Psoas muscle (tissue), 8 donors: Measurements from ENCODE around the gene THAP2. TPM values are rescaled to one million over a fixed set of nuclear protein-coding genes. Genes with fewer than 3 reads are reported as not detected.

Experiments used
- ATAC-seq, 4 donors: fragments of 200-7000 bp; cut with Tn5 transposase; one replicate each; pipeline ENCODE4 v1.9.1; 2020; ENCODE audit warnings: moderate library complexity in 3 of 4, mild to moderate bottlenecking in 2 of 4
- DNase-seq, 2 donors: peaks; one replicate each; pipeline ENCODE4 v3.0.0-alpha.2; 2020
- H3K27ac ChIP-seq: fragments of 200-600 bp; one replicate; pipeline ENCODE4 v1.8.0; 2022
- H3K27me3 ChIP-seq, 3 donors: fragments of 200-600 bp in 1 of 3; one replicate each; pipeline versions ENCODE4 v1.6.1 to v1.8.0; 2013 to 2022; ENCODE audit warnings: low read length in 2 of 3, mild to moderate bottlenecking in 2 of 3, moderate library complexity in 1 of 3; ENCODE audit not compliant: insufficient read depth in 3 of 3
- H3K36me3 ChIP-seq, 2 donors: fragments of 200-600 bp in 1 of 2; one replicate each; pipeline versions ENCODE4 v1.6.1 to v1.8.0; 2013 to 2022; ENCODE audit warnings: low read depth in 1 of 2, mild to moderate bottlenecking in 1 of 2, moderate library complexity in 1 of 2; ENCODE audit not compliant: insufficient read depth in 1 of 2
- H3K4me1 ChIP-seq: fragments of 200-600 bp; one replicate; pipeline ENCODE4 v1.8.0; 2022
- H3K4me3 ChIP-seq: fragments of 200-600 bp; one replicate; pipeline ENCODE4 v1.8.0; 2022; ENCODE audit warnings: mild to moderate bottlenecking
- H3K9me3 ChIP-seq: fragments of 200-600 bp; one replicate; pipeline ENCODE4 v1.8.0; 2022
- CTCF ChIP-seq: fragments of 200-600 bp; IDR thresholded peaks from one replicate; pipeline ENCODE4 v1.8.0; 2022; ENCODE audit warnings: antibody characterized with exemption
- WGBS, 3 donors: extraction: QIAGEN DNeasy Blood & Tissue Kit; methylation state at CpG; one replicate each; pipeline versions ENCODE4 v1.1.6 to v1.1.7; 2013; 5-methylcytosine and 5-hydroxymethylcytosine counted together
- intact Hi-C, 2 donors: fragments of 100-400 bp; cut with DNase I; formaldehyde crosslinking; loops; one replicate each; pipeline versions ENCODE4 v1.11.0 to v1.14.2; 2022
- polyA plus RNA-seq, 3 donors: library from polyadenylated mRNA; stranded (reverse); fragments of 200-250 nt; gene quantifications; one replicate each; pipeline ENCODE4 v1.2.3, GENCODE V29; 2013
- total RNA-seq, 4 donors: library from RNA; stranded (reverse); fragmentation: NEBNext Ultra II Directional in 2 of 4; extraction: Animal tissue kit (Norgen Biotek cat#: 25700) in 2 of 4; gene quantifications; one replicate each; pipeline versions ENCODE4 v1.2.1 to v1.2.4, GENCODE V29; 2021 to 2023
- donor health status: healthy with polysubstance abuse.
- donor health status: DM: no; HTN: no; CAD: no; lungs with moderate emphysema.
- donor health status: Bipolar disorder and iron deficiency.
- donor health status: healthy.
- donor health status: DM: yes; HTN: yes; CAD: no.
- donor health status: DM: no; HTN: no; CAD: no.
- donor health status: DM: no; HTN: no; CAD: no.
- donor health status: DM: yes; HTN: yes; CAD: no.

Gene THAP2
- total and polyA plus RNA-seq, 7 donors, result 3.3 to 9.8 (median 5.2) TPM

- H3K4me3 ChIP-seq, result no peak overlapping the region
- 95 to 100% (median 97%) methylated on average over 1 of the region's 1 CpG for WGBS, 3 donors
- intact Hi-C loops, result no loop called here
- no peaks in the 10 kb centered on the region for H3K27me3 ChIP-seq
- H3K4me1 ChIP-seq, result no peaks in the 10 kb centered on the region
- no peak overlapping the region for H3K27ac ChIP-seq
- DNase-seq, result no peak
- peaks cover 3 to 27% of the 10 kb centered on the region in 2 donors for H3K36me3 ChIP-seq
- no peak for ATAC-seq
- H3K9me3 ChIP-seq, result peaks cover 18% of the 10 kb centered on the region
- no peak for TF ChIP-seq CTCF
Observed at GRCh38 chr12:71708658-71709057, 44.6 kb downstream of the THAP2 start.

- no peak for TF ChIP-seq CTCF
- no peaks in the 10 kb centered on the region for H3K4me1 ChIP-seq
- no peaks in the 10 kb centered on the region for H3K27me3 ChIP-seq
- DNase-seq (no peak), ATAC-seq (no peak)
- no peak overlapping the region for H3K27ac ChIP-seq
- H3K9me3 ChIP-seq, result peaks cover 24% of the 10 kb centered on the region
- intact Hi-C loops, result no loop called here
- 89 to 93% (median 92%) methylated on average over 7 of the region's 7 CpGs for WGBS, 3 donors
- H3K36me3 ChIP-seq, result peaks cover 3 to 10% of the 10 kb centered on the region in 2 donors
- H3K4me3 ChIP-seq, result no peak overlapping the region
Observed at GRCh38 chr12:71710276-71711125, 46.4 kb downstream of the THAP2 start.

GRCh38 chr12:71718611-71719010 is 54.5 kb downstream of the THAP2 start:
- no peak for TF ChIP-seq CTCF
- Histone ChIP-seq H3K27me3 (no peaks in the 10 kb centered on the region), H3K4me3 (no peak overlapping the region), H3K4me1 (no peaks in the 10 kb centered on the region), H3K36me3 (no peaks in the 10 kb centered on the region), H3K27ac (no peak overlapping the region), H3K9me3 (peaks cover 7% of the 10 kb centered on the region)
- no peak for ATAC-seq
- intact Hi-C loops, result no loop called here
- DNase-seq, result no peak

GRCh38 chr12:71719647-71720370 is 55.7 kb downstream of the THAP2 start:
- no peaks in the 10 kb centered on the region for H3K4me1 ChIP-seq
- no peak overlapping the region for H3K27ac ChIP-seq
- H3K4me3 ChIP-seq, result no peak overlapping the region
- intact Hi-C loops, result no loop called here
- no peak for DNase-seq
- no peaks in the 10 kb centered on the region for H3K9me3 ChIP-seq
- no peaks in the 10 kb centered on the region for H3K36me3 ChIP-seq
- ATAC-seq, result no peak
- 84 to 93% (median 87%) methylated on average over 5 of the region's 5 CpGs for WGBS, 3 donors
- no peak for TF ChIP-seq CTCF
- no peaks in the 10 kb centered on the region for H3K27me3 ChIP-seq
